OCI-LY1 (cell line): ENCODE measurements around the gene MZT2B.
"Not testable (repeated sequence)": the region's sequence is repeated elsewhere in the genome, so short reads cannot be mapped to it uniquely, and the experiment has no call there.

Source experiments
- EZH2 ChIP-seq: fragments of 200-600 bp; sonication (generic), shearing (Covaris generic); IDR thresholded peaks from 2 replicates; pipeline ENCODE4 v1.8.0; 2017; ENCODE audit warnings: borderline replicate concordance, mixed run types, mild to moderate bottlenecking, antibody characterized with exemption, low read length, moderate library complexity, mixed read lengths
- TF ChIP-seq, protein P1 (sequence below): fragments of 200-600 bp; sonication (generic), shearing (Covaris generic); IDR thresholded peaks from 2 replicates; pipeline ENCODE4 v1.5.1; 2017; ENCODE audit warnings: mild to moderate bottlenecking, antibody characterized with exemption, low read length, moderate library complexity, mixed read lengths

DNA sequence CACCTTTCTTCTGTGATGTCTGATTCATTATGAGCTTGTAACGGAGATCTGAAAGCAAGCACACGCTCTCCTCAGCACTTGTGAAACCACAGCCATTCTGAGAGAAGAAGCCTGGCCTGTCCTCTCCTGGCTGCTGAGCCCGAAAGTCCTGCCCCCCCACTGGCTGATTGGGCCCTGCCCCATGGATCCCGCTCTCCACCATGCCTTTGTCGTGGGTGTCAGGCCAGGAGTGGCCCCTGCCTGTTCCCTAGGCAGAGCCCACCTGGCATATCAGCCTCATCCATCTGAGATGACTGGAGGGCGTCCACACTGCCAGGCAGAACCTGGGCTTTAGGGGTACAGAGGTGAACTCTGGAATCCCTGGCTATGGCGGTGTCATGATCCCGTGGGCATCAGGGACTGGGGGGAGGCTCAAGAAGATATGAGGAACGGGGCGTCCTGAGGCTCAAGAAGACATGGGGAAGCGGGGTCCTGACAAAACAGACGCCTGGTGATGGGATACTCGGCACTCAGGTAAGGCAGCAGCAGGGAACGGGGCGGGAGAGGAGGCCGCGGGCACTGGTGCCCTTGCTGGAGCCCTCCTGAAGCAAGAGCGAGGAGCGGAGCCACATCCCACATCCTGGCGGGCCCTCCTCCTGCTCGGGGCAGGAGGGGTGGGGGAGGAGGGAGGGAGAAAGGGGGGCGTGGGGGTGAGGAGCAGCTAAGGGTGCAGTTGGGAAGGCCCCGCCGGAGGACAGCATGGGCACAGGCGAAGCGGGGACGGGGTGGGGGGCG is 38.6 kb upstream of the MZT2B start:
- TF ChIP-seq, protein P1, sequence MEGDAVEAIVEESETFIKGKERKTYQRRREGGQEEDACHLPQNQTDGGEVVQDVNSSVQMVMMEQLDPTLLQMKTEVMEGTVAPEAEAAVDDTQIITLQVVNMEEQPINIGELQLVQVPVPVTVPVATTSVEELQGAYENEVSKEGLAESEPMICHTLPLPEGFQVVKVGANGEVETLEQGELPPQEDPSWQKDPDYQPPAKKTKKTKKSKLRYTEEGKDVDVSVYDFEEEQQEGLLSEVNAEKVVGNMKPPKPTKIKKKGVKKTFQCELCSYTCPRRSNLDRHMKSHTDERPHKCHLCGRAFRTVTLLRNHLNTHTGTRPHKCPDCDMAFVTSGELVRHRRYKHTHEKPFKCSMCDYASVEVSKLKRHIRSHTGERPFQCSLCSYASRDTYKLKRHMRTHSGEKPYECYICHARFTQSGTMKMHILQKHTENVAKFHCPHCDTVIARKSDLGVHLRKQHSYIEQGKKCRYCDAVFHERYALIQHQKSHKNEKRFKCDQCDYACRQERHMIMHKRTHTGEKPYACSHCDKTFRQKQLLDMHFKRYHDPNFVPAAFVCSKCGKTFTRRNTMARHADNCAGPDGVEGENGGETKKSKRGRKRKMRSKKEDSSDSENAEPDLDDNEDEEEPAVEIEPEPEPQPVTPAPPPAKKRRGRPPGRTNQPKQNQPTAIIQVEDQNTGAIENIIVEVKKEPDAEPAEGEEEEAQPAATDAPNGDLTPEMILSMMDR = not testable (repeated sequence)
- not testable (repeated sequence) for TF ChIP-seq EZH2
